ENCODE data around the gene NKD2. TPM values are rescaled to one million over a fixed set of nuclear protein-coding genes. Genes with fewer than 3 reads are reported as not detected.

The NKD2 gene
- total RNA-seq, 4 donors from 2014 or later, result 0.78 to 3.2 (median 1.6) TPM

- no peak for DNase-seq
- Histone ChIP-seq H3K36me3 (no peaks in the 10 kb centered on the region), H3K9me3 (no peaks in the 10 kb centered on the region), H3K27ac (no peak overlapping the region), H3K4me1 (peaks cover 0 to 8% of the 10 kb centered on the region in 2 donors), H3K4me3 (replicated peaks in 1 of 3) (no peak overlapping the region), H3K27me3 (no peaks in the 10 kb centered on the region)
- WGBS, 2 donors, result 64 to 73% methylated on average over 16 to 21 of the region's 24 CpGs
- intact Hi-C loops (cut with DNase I), result no loop called here
- TF ChIP-seq CTCF (IDR thresholded peaks at IDR 0.05) (no peak), POLR2A (IDR thresholded peaks at IDR 0.05) (no peak)
Measured at GRCh38 chr5:961711-962240, 46.8 kb upstream of the NKD2 start.

GRCh38 chr5:962386-962785, 46.2 kb upstream of the NKD2 start:
- peaks cover 0 to 3% of the 10 kb centered on the region in 2 donors for H3K4me1 ChIP-seq
- H3K27ac ChIP-seq, result no peak overlapping the region
- H3K9me3 ChIP-seq, result no peaks in the 10 kb centered on the region
- 88 to 97% methylated on average over 15 of the region's 15 CpGs for WGBS, 2 donors
- intact Hi-C loops (cut with DNase I), result no loop called here
- no peaks in the 10 kb centered on the region for H3K36me3 ChIP-seq
- TF ChIP-seq CTCF (IDR thresholded peaks at IDR 0.05), result no peak
- TF ChIP-seq POLR2A (IDR thresholded peaks at IDR 0.05), result no peak
- peaks cover 3% of the 10 kb centered on the region for H3K27me3 ChIP-seq
- no peak for DNase-seq
- no peak overlapping the region for H3K4me3 ChIP-seq (replicated peaks in 1 of 3)

- no peak for DNase-seq
- intact Hi-C loops (cut with DNase I), result no loop called here
- Histone ChIP-seq H3K27me3 (peaks cover 3% of the 10 kb centered on the region), H3K27ac (no peak overlapping the region), H3K4me3 (replicated peaks in 1 of 3) (no peak overlapping the region), H3K4me1 (no peaks in the 10 kb centered on the region), H3K9me3 (no peaks in the 10 kb centered on the region), H3K36me3 (no peaks in the 10 kb centered on the region)
- 90 to 92% methylated on average over 9 to 12 of the region's 12 CpGs for WGBS, 2 donors
- no peak for TF ChIP-seq CTCF (IDR thresholded peaks at IDR 0.05)
- no peak for TF ChIP-seq POLR2A (IDR thresholded peaks at IDR 0.05)
Measured at GRCh38 chr5:962801-963200, 45.8 kb upstream of the NKD2 start.

GRCh38 chr5:963310-963672, 45.3 kb upstream of the NKD2 start:
- 90 to 92% methylated on average over 9 of the region's 10 CpGs for WGBS, 2 donors
- TF ChIP-seq POLR2A (IDR thresholded peaks at IDR 0.05), result no peak
- no peak for TF ChIP-seq CTCF (IDR thresholded peaks at IDR 0.05)
- H3K4me3 ChIP-seq (replicated peaks in 1 of 3), result no peak overlapping the region
- H3K27ac ChIP-seq, result no peak overlapping the region
- DNase-seq, result no peak
- H3K4me1 ChIP-seq, result no peaks in the 10 kb centered on the region
- no peaks in the 10 kb centered on the region for H3K9me3 ChIP-seq
- H3K27me3 ChIP-seq, result peaks cover 3% of the 10 kb centered on the region
- no peaks in the 10 kb centered on the region for H3K36me3 ChIP-seq
- intact Hi-C loops (cut with DNase I), result no loop called here

GRCh38 chr5:963673-964531, 44.7 kb upstream of the NKD2 start:
- intact Hi-C loops (cut with DNase I), result no loop called here
- Histone ChIP-seq H3K27ac (no peak overlapping the region), H3K4me1 (no peaks in the 10 kb centered on the region), H3K36me3 (no peaks in the 10 kb centered on the region), H3K9me3 (no peaks in the 10 kb centered on the region), H3K4me3 (replicated peaks in 1 of 3) (no peak overlapping the region), H3K27me3 (peaks cover 3% of the 10 kb centered on the region)
- no peak for DNase-seq
- 67 to 76% methylated on average over 25 to 31 of the region's 31 CpGs for WGBS, 2 donors
- no peak for TF ChIP-seq POLR2A (IDR thresholded peaks at IDR 0.05)
- TF ChIP-seq CTCF (IDR thresholded peaks at IDR 0.05), result no peak
